ENCODE measurements around the gene SLIT3.

Gene SLIT3

GRCh38 chr5:168844016-168844921 lies 456.7 kb downstream of the SLIT3 start:
- DNase-seq, result no peak

GRCh38 chr5:168843277-168844015 lies 457.5 kb downstream of the SLIT3 start:
- no peak for DNase-seq

GRCh38 chr5:168842571-168843205 lies 458.3 kb downstream of the SLIT3 start:
- no peak for DNase-seq

- DNase-seq, result no peak
Measured at GRCh38 chr5:168837852-168838251, 463.1 kb downstream of the SLIT3 start.

- no peak for DNase-seq
Measured at GRCh38 chr5:168836603-168837231, 464.2 kb downstream of the SLIT3 start.

GRCh38 chr5:168833936-168834335 lies 467.0 kb downstream of the SLIT3 start:
- DNase-seq, result no peak

GRCh38 chr5:168833383-168833782 lies 467.6 kb downstream of the SLIT3 start:
- no peak for DNase-seq

GRCh38 chr5:168832308-168832707 lies 468.6 kb downstream of the SLIT3 start:
- DNase-seq, result no peak

GRCh38 chr5:168831383-168831782 lies 469.6 kb downstream of the SLIT3 start:
- DNase-seq, result no peak

GRCh38 chr5:168830833-168831232 lies 470.1 kb downstream of the SLIT3 start:
- DNase-seq, result no peak

GRCh38 chr5:168829922-168830417 lies 471.0 kb downstream of the SLIT3 start:
- no peak for DNase-seq

- DNase-seq, result no peak
Measured at GRCh38 chr5:168829044-168829443, 471.9 kb downstream of the SLIT3 start.

- DNase-seq, result no peak
Measured at GRCh38 chr5:168827636-168828035, 473.3 kb downstream of the SLIT3 start.

- DNase-seq, result no peak
Measured at GRCh38 chr5:168826246-168826725, 474.7 kb downstream of the SLIT3 start.

GRCh38 chr5:168822745-168823281 lies 478.1 kb downstream of the SLIT3 start:
- no peak for DNase-seq

- DNase-seq, result no peak
Measured at GRCh38 chr5:168822248-168822744, 478.6 kb downstream of the SLIT3 start.

GRCh38 chr5:168820874-168821273 lies 480.1 kb downstream of the SLIT3 start:
- DNase-seq, result no peak

GRCh38 chr5:168819004-168819621 lies 481.8 kb downstream of the SLIT3 start:
- DNase-seq, result no peak

- no peak for DNase-seq
Measured at GRCh38 chr5:168818558-168818957, 482.4 kb downstream of the SLIT3 start.

- DNase-seq, result no peak
Measured at GRCh38 chr5:168817591-168817990, 483.3 kb downstream of the SLIT3 start.

GRCh38 chr5:168816661-168817060 lies 484.3 kb downstream of the SLIT3 start:
- DNase-seq, result no peak

Measured in effector CD8-positive, alpha-beta T cell (primary cell).